ENCODE measurements around the gene PARD3B.

Gene PARD3B

GRCh38 chr2:205073433-205074020 lies 528.3 kb downstream of the PARD3B start:
- Histone ChIP-seq H3K27ac (no peak overlapping the region), H3K4me3 (no peak overlapping the region)
- no peak for TF ChIP-seq CTCF (IDR thresholded peaks at IDR 0.05)
- no peak for DNase-seq (ENCODE audit: low spot score)

DNA sequence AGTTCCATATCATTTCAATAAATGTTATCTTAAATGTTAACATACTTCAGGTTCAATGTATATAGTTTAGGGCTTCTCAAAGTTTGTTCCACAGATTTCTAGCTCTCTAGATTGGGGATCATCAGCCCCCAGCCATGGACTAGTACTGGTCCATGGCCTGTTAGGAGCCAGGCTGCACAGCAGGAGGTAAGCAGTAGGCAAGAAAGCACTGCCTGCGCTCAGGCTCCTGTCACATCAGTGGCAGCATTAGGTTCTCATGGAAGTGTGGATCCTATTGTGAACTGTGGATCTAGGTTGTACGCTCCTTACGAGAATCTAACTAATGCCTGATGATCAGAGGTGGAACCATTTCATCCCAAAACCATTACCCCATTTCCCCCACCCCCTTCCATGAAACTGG lies 531.1 kb downstream of the PARD3B start:
- Histone ChIP-seq H3K4me3 (no peak overlapping the region), H3K27ac (no peak overlapping the region)
- TF ChIP-seq CTCF (IDR thresholded peaks at IDR 0.05), result no peak
- no peak for DNase-seq (ENCODE audit: low spot score)

- Histone ChIP-seq H3K27ac (no peak overlapping the region), H3K4me3 (no peak overlapping the region)
- TF ChIP-seq CTCF (IDR thresholded peaks at IDR 0.05), result no peak
- no peak for DNase-seq (ENCODE audit: low spot score)
These were observed 531.9 kb downstream of the PARD3B start for GRCh38 chr2:205077159-205077558.

GRCh38 chr2:205078762-205079161 lies 533.5 kb downstream of the PARD3B start:
- H3K4me3 ChIP-seq, result no peak overlapping the region
- H3K27ac ChIP-seq, result no peak overlapping the region
- no peak for DNase-seq (ENCODE audit: low spot score)
- no peak for TF ChIP-seq CTCF (IDR thresholded peaks at IDR 0.05)

DNA sequence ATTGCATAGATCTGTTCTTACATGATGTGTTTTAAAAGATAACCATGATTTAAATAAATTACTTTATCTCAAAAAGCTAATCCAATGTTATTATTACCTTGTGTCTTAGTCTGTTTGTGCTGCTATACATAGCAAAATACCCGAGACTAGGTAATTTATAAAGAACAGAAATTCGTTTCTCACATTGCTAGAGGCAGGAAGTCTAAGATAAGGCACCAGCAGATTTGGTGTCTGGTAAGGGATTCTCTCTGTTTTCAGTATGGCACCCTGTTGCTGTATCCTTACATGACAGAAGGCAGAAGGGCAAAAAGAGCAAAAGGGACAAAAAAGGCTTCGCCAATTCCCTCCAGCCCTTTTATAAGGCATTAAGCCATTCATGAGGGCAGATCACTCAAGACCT lies 533.9 kb downstream of the PARD3B start:
- no peak for TF ChIP-seq CTCF (IDR thresholded peaks at IDR 0.05)
- no peak overlapping the region for H3K4me3 ChIP-seq
- DNase-seq (ENCODE audit: low spot score), result no peak

DNA sequence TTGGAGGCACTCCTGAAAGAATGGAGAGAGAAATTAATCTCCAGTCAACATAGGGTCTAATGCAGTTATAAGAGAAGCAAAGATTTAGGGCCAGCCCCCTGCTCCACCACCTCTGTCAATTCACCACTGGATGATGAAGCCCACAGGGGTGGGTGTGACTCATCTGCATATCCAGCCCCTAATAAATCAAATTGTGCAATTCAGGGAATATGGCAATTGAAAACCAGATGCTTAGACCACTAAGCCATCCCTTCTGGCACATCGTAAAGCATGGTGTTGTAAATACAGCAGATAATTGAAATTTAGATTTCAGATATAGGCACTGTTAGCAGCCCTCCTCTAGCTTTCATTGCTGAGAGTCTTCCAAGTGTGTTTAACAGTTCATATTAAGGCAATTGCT lies 541.4 kb downstream of the PARD3B start:
- no peak for TF ChIP-seq CTCF (IDR thresholded peaks at IDR 0.05)
- Histone ChIP-seq H3K4me3 (no peak overlapping the region), H3K27ac (no peak overlapping the region)
- no peak for DNase-seq (ENCODE audit: low spot score)

More for the DNA sequence above, 533.9 kb downstream of the PARD3B start:
- H3K27ac ChIP-seq, result no peak overlapping the region

DNA sequence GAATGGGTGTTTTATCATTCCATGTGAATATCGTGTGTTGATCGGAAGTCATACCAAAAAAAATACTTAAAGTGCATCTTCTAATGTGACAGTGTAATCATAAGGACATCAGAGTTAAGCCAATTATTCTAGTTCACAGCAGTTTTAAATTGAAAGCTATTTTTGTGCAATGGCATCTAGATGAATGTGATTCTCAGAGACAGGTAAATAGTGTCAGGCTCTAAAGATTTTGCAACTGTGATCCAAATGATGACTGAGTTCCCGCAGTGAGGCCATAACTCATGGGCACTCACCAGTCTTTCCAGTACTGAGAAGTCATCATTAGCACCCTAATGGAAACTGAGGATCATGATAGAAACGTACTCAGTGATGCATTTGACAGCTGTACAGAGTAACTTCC lies 542.6 kb downstream of the PARD3B start:
- Histone ChIP-seq H3K4me3 (no peak overlapping the region), H3K27ac (no peak overlapping the region)
- no peak for TF ChIP-seq CTCF (IDR thresholded peaks at IDR 0.05)
- no peak for DNase-seq (ENCODE audit: low spot score)
